Lower leg skin (tissue), 3 donors: ENCODE measurements around the gene VSIR.

Source experiments
- POLR2A ChIP-seq, 2 donors: fragments of 450-650 bp; IDR thresholded peaks; one replicate each; pipeline ENCODE4 v1.6.1; 2016 to 2017; ENCODE audit warnings: antibody characterized with exemption in 2 of 2, mild to moderate bottlenecking in 1 of 2, moderate library complexity in 1 of 2
- TF ChIP-seq, protein P1 (sequence below), 3 donors: fragments of 450-650 bp; IDR thresholded peaks; one replicate each; pipeline ENCODE4 v1.5.1; 2016; ENCODE audit warnings: antibody characterized with exemption in 3 of 3, mild to moderate bottlenecking in 3 of 3, moderate library complexity in 2 of 3

DNA sequence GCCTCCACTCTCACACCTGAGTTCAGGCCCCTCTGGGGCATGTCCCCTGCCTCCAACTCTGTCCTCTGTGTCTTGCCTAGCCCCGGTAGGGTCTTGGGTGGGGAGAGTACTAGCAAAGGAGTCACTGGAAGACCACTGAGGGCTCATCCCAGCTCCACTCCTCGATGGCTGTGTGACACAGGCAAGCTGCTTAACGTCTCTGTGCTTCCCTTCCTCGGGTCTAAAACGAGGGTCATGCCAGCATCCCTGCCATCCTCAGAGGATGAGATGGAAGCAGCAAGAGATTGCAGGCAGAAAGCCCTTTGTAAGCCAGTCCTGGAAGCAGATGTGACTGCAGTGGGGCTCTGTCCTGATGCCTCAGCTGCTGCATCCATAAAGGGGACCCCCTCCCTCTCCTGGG, 38.5 kb downstream of the VSIR start:
- no peak for TF ChIP-seq POLR2A (IDR thresholded peaks at IDR 0.05)
- TF ChIP-seq, protein P1, sequence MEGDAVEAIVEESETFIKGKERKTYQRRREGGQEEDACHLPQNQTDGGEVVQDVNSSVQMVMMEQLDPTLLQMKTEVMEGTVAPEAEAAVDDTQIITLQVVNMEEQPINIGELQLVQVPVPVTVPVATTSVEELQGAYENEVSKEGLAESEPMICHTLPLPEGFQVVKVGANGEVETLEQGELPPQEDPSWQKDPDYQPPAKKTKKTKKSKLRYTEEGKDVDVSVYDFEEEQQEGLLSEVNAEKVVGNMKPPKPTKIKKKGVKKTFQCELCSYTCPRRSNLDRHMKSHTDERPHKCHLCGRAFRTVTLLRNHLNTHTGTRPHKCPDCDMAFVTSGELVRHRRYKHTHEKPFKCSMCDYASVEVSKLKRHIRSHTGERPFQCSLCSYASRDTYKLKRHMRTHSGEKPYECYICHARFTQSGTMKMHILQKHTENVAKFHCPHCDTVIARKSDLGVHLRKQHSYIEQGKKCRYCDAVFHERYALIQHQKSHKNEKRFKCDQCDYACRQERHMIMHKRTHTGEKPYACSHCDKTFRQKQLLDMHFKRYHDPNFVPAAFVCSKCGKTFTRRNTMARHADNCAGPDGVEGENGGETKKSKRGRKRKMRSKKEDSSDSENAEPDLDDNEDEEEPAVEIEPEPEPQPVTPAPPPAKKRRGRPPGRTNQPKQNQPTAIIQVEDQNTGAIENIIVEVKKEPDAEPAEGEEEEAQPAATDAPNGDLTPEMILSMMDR (IDR thresholded peaks at IDR 0.05), result no peak
